GM15510 (cell line): Measurements from ENCODE around the gene SLC39A13.

Source experiments
- POLR2A ChIP-seq: IDR thresholded peaks from 3 replicates; pipeline ENCODE4 v1.6.1; 2011; ENCODE audit warnings: borderline replicate concordance; ENCODE audit not compliant: insufficient read length; ENCODE audit errors: extremely low read depth

SLC39A13 gene

GRCh38 chr11:47443028-47443700 lies 34.8 kb downstream of the SLC39A13 start:
- TF ChIP-seq POLR2A: no peak

- TF ChIP-seq POLR2A: no peak
These were observed 35.4 kb downstream of the SLC39A13 start for GRCh38 chr11:47443817-47444216.

DNA sequence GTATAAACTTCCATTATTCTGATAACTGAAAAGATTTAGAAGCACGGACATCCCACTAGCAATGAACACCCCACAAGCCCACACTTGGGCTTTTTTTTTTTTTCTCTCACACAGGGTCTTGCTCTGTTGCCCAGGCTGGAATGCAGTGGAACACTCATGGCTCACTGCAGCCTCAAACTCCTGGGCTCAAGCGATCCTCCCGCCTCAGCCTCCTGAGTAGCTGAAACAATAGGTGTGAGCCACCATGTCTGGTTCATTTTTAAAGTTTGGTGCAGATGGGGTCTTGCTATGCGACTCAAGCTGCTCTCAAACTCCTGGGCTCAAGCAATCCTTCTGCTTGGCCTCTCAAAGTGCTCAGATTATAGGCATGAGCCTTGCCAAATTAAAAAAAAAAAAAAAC lies 37.5 kb downstream of the SLC39A13 start:
- TF ChIP-seq POLR2A: no peak

DNA sequence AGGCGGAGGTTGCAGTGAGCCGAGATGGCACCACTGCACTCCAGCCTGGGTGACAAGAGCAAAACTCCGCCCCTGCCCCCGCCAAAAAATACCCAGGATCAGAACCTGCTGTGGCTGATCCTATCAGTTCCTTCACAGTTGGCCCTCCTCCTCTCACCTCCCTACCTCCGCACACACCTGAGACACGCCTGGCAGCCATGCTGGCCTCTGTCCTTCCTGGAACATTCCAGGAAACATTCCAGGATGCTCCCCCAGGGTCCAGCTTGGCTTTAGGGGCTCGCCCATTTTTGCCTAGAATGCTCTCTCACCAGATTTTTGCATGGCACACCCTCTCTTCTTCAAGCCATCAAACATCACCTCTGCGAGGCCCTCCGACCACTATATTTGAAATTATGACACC lies 38.4 kb downstream of the SLC39A13 start:
- no peak for TF ChIP-seq POLR2A

GRCh38 chr11:47447906-47448305 lies 39.5 kb downstream of the SLC39A13 start:
- no peak for TF ChIP-seq POLR2A

- TF ChIP-seq POLR2A: no peak
These were observed 40.4 kb downstream of the SLC39A13 start, which contains the start of gene RAPSN for GRCh38 chr11:47448566-47449427. Gene RAPSN, minus strand, starts transcription at chr11:47449136. Its CDS starts 172 bp downstream, at chr11:47448964.

DNA sequence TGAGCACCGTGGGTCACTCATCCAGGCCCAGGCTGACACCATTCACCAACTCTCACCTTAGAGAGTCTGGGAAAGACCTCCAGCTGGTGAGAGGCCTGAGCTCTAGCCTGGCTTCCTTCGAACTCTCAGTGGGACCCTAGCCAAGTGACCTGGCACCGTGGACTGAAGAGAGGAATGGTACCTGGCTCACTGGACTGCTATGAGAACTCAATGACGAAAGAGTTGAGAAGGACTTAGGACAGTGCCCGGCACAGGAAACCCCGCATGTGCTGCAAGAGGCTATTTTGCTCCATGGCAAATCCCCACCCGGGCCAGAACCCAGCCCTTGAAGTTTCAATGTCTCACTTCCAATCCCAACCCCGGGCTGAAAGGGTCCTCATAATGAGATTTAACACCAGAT lies 41.2 kb downstream of the SLC39A13 start:
- TF ChIP-seq POLR2A: no peak

GRCh38 chr11:47451436-47451835 lies 43.0 kb downstream of the SLC39A13 start:
- TF ChIP-seq POLR2A: no peak

DNA sequence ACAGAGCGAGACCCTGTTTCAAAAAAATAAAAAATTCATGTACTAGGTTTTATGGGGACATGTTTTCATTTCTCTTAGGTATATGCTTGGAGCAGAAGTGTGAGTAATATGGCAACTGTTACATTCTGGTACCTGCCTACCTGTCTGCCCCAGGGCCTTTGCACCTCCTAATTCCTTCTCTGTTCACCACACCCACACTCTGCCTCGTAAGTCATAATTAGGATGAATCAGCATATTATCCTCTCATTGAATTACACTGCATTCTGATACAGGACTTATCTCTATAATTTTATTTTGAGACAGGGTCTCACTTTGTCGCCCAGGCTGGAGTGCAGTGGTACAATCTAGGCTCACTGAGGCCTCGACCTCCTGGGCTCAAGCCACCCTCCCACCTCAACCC lies 43.6 kb downstream of the SLC39A13 start:
- TF ChIP-seq POLR2A: no peak

GRCh38 chr11:47453365-47453764 lies 45.0 kb downstream of the SLC39A13 start:
- no peak for TF ChIP-seq POLR2A

GRCh38 chr11:47460571-47461235 lies 52.3 kb downstream of the SLC39A13 start:
- no peak for TF ChIP-seq POLR2A

DNA sequence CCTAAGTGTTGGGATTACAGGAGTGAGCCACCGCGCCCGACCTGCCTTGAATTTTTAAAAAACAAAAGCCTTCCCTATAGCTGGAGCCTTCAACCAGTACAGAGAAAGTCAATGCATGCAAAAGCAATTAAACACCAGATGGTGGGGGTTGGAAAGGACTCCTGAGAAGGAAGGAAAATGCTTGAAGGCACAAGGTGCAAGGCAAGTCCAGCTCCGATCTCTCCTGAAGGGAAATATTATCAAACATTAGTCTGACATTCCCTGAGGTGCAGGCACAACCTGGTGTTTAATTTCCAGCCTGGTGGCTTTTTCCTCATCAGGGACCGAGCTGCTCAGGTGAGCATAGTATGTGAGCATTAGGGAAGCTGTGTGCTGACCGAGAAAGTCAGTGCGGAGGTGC lies 53.5 kb downstream of the SLC39A13 start:
- TF ChIP-seq POLR2A: no peak

DNA sequence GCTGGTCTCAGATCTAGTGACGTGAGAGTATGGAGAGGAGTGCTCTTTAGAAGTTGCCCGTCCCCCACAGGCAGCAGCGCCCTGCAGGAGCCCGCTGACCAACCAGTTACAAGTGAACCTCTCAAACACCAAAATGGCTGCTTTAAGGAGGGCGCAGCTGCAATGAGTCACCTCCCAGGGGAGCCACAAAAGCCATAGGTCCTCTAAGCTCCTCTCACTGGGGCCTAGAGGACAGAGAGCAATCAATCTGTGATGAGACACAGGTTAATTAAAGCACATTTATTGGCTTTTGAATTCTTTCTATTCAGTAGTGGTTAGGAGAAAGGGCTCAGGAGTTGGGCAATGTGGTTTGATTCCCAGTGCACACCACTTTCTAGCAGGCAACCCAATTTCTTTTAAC lies 56.1 kb downstream of the SLC39A13 start:
- TF ChIP-seq POLR2A: no peak
